A172 (cell line): ENCODE data around the gene KCNMB4. TPM values are rescaled to one million over a fixed set of nuclear protein-coding genes. Genes with fewer than 3 reads are reported as not detected.

Experiments
- DNase-seq: peaks from one replicate; pipeline ENCODE4 v3.0.0-alpha.2; 2015; ENCODE audit warnings: low spot score
- total RNA-seq: library from RNA; depleted of rRNA; stranded (reverse); fragments of >200 nt; shearing (Covaris generic); gene quantifications from 2 replicates; pipeline ENCODE4 v1.2.3, GENCODE V29; 2014; rRNA removed

Gene KCNMB4
- total RNA-seq, 1 experiment from 2014 or later, result 0.95 TPM

GRCh38 chr12:70443062-70443673 is 77.1 kb downstream of the KCNMB4 start:
- DNase-seq, result peak; percentile 25

- DNase-seq, result no peak
Measured at GRCh38 chr12:70444903-70445302, 78.8 kb downstream of the KCNMB4 start.

GRCh38 chr12:70448371-70448770 is 82.3 kb downstream of the KCNMB4 start:
- DNase-seq, result peak; percentile 18

- DNase-seq, result peak; percentile 44
Measured at GRCh38 chr12:70449074-70449752, 83.1 kb downstream of the KCNMB4 start.

- DNase-seq, result no peak
Measured at GRCh38 chr12:70449753-70450341, 83.8 kb downstream of the KCNMB4 start.

- DNase-seq, result no peak
Measured at GRCh38 chr12:70451528-70451927, 85.4 kb downstream of the KCNMB4 start.

DNA sequence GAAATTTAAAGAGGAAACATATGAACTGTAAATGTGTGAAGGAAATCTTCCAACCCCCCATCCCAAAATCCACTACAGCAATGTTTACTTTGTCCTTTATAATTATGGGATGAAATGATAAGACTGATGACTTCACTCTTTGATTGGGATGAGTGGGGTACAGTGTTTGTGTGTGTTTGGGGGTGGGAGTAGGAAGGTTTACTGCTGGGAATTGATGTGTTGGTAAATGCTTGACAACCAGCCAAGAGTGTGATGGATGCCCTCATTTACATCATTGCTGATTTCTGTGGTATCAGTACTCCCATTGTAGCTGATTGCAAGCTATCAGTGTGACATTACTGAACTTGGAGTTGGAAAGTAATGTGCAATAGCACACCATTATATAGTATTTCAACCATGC is 90.9 kb downstream of the KCNMB4 start:
- DNase-seq, result no peak

DNA sequence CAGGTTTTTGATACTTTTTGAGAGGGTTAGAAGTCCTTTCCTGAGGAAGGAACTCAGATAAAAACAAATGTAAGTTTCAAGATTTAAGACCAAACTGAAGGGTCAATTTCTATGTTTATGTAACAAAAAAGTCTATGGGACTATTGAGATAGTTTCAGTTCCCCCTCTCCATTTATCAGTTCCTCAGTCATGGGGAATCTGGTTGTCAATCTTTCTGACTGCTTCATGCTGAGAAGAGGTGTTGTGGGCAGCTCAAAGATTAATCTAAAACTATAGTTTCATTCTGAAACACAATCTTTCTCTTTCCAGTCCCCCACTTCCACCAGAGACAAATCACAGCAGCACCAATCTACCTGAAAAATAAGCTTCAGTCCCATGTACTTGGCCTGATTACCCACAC is 93.7 kb downstream of the KCNMB4 start:
- DNase-seq, result no peak

GRCh38 chr12:70463997-70464396 is 97.9 kb downstream of the KCNMB4 start:
- no peak for DNase-seq

DNA sequence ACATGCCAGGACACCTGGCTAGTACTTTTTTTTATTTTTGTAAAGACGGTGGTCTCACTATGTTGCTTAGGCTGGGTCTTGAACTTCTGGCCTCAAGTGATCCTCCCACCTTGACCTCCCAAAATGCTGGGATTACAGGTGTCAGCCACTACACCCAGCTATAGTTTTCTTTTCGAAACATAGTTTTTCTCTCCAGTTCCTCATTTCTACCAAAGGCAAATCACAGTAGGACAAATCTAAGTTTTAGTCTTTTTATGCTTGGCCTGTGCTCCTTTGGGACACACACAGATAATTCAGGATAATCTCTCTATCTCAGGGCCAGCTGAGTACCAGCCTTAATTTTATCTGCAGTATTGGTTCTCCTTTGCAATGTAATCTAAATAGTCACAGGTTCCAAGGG is 100.7 kb downstream of the KCNMB4 start:
- no peak for DNase-seq

- DNase-seq, result no peak
Measured at GRCh38 chr12:70467476-70467875, 101.4 kb downstream of the KCNMB4 start.

DNA sequence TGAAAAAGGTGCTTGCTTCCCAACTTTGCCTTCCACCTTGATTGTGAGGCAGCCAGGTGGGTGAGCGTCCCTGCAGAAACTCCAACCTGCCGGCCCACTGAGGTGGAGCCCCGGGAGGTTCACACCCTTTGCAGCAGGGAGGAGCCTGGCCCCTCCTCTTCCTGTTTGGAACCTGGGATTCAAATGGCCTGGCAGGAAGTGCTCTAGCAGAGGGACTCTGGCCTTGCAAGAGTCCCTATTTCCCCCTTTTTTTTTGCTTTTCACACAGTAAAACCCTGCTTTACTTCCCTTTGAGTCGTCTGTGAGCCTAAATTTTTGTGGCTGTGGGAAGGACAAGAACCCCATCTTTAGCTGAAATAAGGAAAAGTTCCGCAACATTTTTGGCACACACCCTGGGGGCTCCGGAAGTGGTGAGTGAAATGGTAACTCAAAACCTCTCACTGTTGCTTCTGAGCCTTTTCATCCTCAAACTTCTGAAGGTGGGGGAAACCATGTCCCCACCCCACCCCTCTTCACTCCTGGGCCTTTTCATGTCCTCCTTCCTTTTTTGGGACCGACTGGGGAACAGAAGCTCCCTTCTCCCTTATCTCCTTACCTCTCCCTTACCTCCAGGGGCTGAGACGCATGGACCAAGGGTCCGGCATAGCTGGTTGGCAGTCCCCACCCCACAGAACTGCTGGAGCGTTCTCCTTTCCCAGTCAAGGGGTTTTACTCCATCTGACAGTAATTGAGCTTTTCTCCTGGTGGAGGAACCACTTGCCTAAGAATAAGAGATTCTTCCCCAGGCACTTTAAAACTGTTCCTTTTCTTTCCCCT is 102.0 kb downstream of the KCNMB4 start:
- DNase-seq, result no peak

GRCh38 chr12:70468741-70469140 is 102.7 kb downstream of the KCNMB4 start:
- DNase-seq, result no peak

DNA sequence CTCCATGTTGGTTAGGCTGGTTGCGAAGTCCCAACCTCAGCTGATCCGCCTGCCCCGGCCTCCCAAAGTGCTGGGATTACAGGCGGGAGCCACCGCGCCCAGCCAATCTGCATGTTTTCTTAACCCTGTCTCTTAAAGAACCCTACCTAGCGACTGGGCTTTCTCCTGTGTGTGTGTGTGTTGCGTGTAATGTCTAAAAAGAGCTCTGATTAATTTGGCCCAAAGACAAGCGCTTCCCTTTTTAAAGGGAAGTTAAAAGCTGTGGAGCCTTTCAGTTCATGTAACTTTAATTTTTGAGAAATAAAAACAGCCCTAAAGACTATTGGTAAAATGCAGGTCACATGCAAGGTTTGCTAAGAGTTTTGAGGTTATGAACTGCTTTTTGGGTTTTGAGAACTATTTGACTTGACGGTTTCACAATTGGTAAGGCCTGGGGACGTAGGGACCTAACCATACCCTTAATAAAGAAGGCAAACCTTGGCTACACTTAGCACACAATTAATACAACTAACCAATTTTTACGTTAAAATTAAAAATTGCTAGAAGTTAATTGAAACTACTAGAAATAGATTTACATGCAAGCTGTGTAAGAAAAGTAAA is 103.2 kb downstream of the KCNMB4 start:
- DNase-seq, result no peak

GRCh38 chr12:70482764-70483163 is 116.7 kb downstream of the KCNMB4 start:
- no peak for DNase-seq

Other genes with a start within 250 kb of the KCNMB4 start
- 67.2 and 97.3 TPM in 2 replicates for gene CNOT2, start 122.9 kb upstream of the KCNMB4 start, total RNA-seq